ENCODE data around the gene ATP2B2.

Gene ATP2B2

GRCh38 chr3:10513306-10513705, 7.9 kb upstream of the ATP2B2 start:
- Histone ChIP-seq H3K79me2 (ENCODE audit: insufficient read depth, low read length) (no peaks in the 10 kb centered on the region), H3K4me3 (ENCODE audit: low read depth in 1 of 2, low read length in 2 of 2) (no peak overlapping the region), H3K4me2 (ENCODE audit: insufficient read depth, low read length) (no peak overlapping the region), H3K27ac (ENCODE audit: low read length) (no peak overlapping the region), H3K36me3 (ENCODE audit: insufficient read depth, low read length) (no peaks in the 10 kb centered on the region), H3K4me1 (ENCODE audit: insufficient read depth, low read length) (no peaks in the 10 kb centered on the region), H2AFZ (ENCODE audit: low read depth, low read length) (no peak overlapping the region), H3K9me3 (ENCODE audit: insufficient read depth, low read length, severe bottlenecking) (no peaks in the 10 kb centered on the region), H3K9ac (ENCODE audit: low read depth, low read length) (no peak overlapping the region), H3K27me3 (ENCODE audit: insufficient read depth, low read length, poor library complexity) (no peaks in the 10 kb centered on the region), H4K20me1 (ENCODE audit: insufficient read depth, low read length) (peaks cover 3% of the 10 kb centered on the region)
- DNase-seq (no peak), ATAC-seq (ENCODE audit: insufficient read depth, low read depth) (no peak)
- TF ChIP-seq EZH2 (IDR thresholded peaks at IDR 0.05; ENCODE audit: borderline replicate concordance, low read depth, low read length, severe bottlenecking) (no peak), CTCF (IDR thresholded peaks at IDR 0.05; ENCODE audit: borderline replicate concordance, extremely low read depth, low read length, poor library complexity, severe bottlenecking) (no peak)

GRCh38 chr3:10512687-10513086, 7.3 kb upstream of the ATP2B2 start:
- H4K20me1 ChIP-seq (ENCODE audit: insufficient read depth, low read length): peaks cover 3% of the 10 kb centered on the region
- DNase-seq (no peak), ATAC-seq (ENCODE audit: insufficient read depth, low read depth) (no peak)
- no peak overlapping the region for H3K9ac ChIP-seq (ENCODE audit: low read depth, low read length)
- H3K79me2 ChIP-seq (ENCODE audit: insufficient read depth, low read length): no peaks in the 10 kb centered on the region
- TF ChIP-seq EZH2 (IDR thresholded peaks at IDR 0.05; ENCODE audit: borderline replicate concordance, low read depth, low read length, severe bottlenecking): no peak
- TF ChIP-seq CTCF (IDR thresholded peaks at IDR 0.05; ENCODE audit: borderline replicate concordance, extremely low read depth, low read length, poor library complexity, severe bottlenecking): no peak
- no peak overlapping the region for H2AFZ ChIP-seq (ENCODE audit: low read depth, low read length)
- no peaks in the 10 kb centered on the region for H3K4me1 ChIP-seq (ENCODE audit: insufficient read depth, low read length)
- H3K27me3 ChIP-seq (ENCODE audit: insufficient read depth, low read length, poor library complexity): no peaks in the 10 kb centered on the region
- H3K4me2 ChIP-seq (ENCODE audit: insufficient read depth, low read length): no peak overlapping the region
- H3K9me3 ChIP-seq (ENCODE audit: insufficient read depth, low read length, severe bottlenecking): no peaks in the 10 kb centered on the region
- no peak overlapping the region for H3K4me3 ChIP-seq (ENCODE audit: low read depth in 1 of 2, low read length in 2 of 2)
- no peak overlapping the region for H3K27ac ChIP-seq (ENCODE audit: low read length)
- H3K36me3 ChIP-seq (ENCODE audit: insufficient read depth, low read length): no peaks in the 10 kb centered on the region

- H3K4me3 ChIP-seq (ENCODE audit: low read depth in 1 of 2, low read length in 2 of 2): no peak overlapping the region
- no peaks in the 10 kb centered on the region for H3K27me3 ChIP-seq (ENCODE audit: insufficient read depth, low read length, poor library complexity)
- H3K4me2 ChIP-seq (ENCODE audit: insufficient read depth, low read length): no peak overlapping the region
- H3K4me1 ChIP-seq (ENCODE audit: insufficient read depth, low read length): no peaks in the 10 kb centered on the region
- H2AFZ ChIP-seq (ENCODE audit: low read depth, low read length): no peak overlapping the region
- no peak for ATAC-seq (ENCODE audit: insufficient read depth, low read depth)
- H3K9me3 ChIP-seq (ENCODE audit: insufficient read depth, low read length, severe bottlenecking): no peaks in the 10 kb centered on the region
- no peak for DNase-seq
- no peak overlapping the region for H3K27ac ChIP-seq (ENCODE audit: low read length)
- peaks cover 3% of the 10 kb centered on the region for H4K20me1 ChIP-seq (ENCODE audit: insufficient read depth, low read length)
- H3K36me3 ChIP-seq (ENCODE audit: insufficient read depth, low read length): no peaks in the 10 kb centered on the region
- no peak overlapping the region for H3K9ac ChIP-seq (ENCODE audit: low read depth, low read length)
- no peak for TF ChIP-seq EZH2 (IDR thresholded peaks at IDR 0.05; ENCODE audit: borderline replicate concordance, low read depth, low read length, severe bottlenecking)
- TF ChIP-seq CTCF (IDR thresholded peaks at IDR 0.05; ENCODE audit: borderline replicate concordance, extremely low read depth, low read length, poor library complexity, severe bottlenecking): no peak
- no peaks in the 10 kb centered on the region for H3K79me2 ChIP-seq (ENCODE audit: insufficient read depth, low read length)
Observed at GRCh38 chr3:10511809-10512494, 6.6 kb upstream of the ATP2B2 start.
